Measurements from ENCODE around the gene TJAP1.
"Not testable (repeated sequence)": the region's sequence is repeated elsewhere in the genome, so short reads cannot be mapped to it uniquely, and the experiment has no call there.

The TJAP1 gene

GRCh38 chr6:43454696-43455530 is 22.5 kb upstream of the TJAP1 start:
- peak; percentile 74 for DNase-seq

GRCh38 chr6:43455531-43456428 is 21.6 kb upstream of the TJAP1 start, which contains the start of gene DLK2:
TSS of gene DLK2 (minus strand) at chr6:43455548. CDS start at chr6:43454825, 723 bp downstream.
- DNase-seq, result peak; percentile 84

- DNase-seq, result no peak
Observed at GRCh38 chr6:43457643-43458042, 19.7 kb upstream of the TJAP1 start.

GRCh38 chr6:43458154-43458553 is 19.2 kb upstream of the TJAP1 start:
- not testable (repeated sequence) for DNase-seq

GRCh38 chr6:43459535-43459934 is 17.8 kb upstream of the TJAP1 start:
- no peak for DNase-seq

- no peak for DNase-seq
Observed at GRCh38 chr6:43460032-43460431, 17.3 kb upstream of the TJAP1 start.

- DNase-seq, result no peak
Observed at GRCh38 chr6:43461936-43462335, 15.4 kb upstream of the TJAP1 start.

- no peak for DNase-seq
Observed at GRCh38 chr6:43464337-43464736, 13.0 kb upstream of the TJAP1 start.

GRCh38 chr6:43465948-43466347 is 11.4 kb upstream of the TJAP1 start:
- no peak for DNase-seq

GRCh38 chr6:43467265-43467664 is 10.1 kb upstream of the TJAP1 start:
- not testable (repeated sequence) for DNase-seq

- no peak for DNase-seq
Observed at GRCh38 chr6:43467752-43468151, 9.6 kb upstream of the TJAP1 start.

GRCh38 chr6:43468240-43468639 is 9.1 kb upstream of the TJAP1 start:
- DNase-seq, result no peak

GRCh38 chr6:43468748-43469681 is 8.4 kb upstream of the TJAP1 start:
- no peak for DNase-seq

GRCh38 chr6:43469947-43470346 is 7.4 kb upstream of the TJAP1 start:
- no peak for DNase-seq

GRCh38 chr6:43471399-43471798 is 6.0 kb upstream of the TJAP1 start:
- no peak for DNase-seq

- DNase-seq, result no peak
Observed at GRCh38 chr6:43472515-43472914, 4.9 kb upstream of the TJAP1 start.

- DNase-seq, result no peak
Observed at GRCh38 chr6:43475516-43475915, 1.9 kb upstream of the TJAP1 start.

- no peak for DNase-seq
Observed at GRCh38 chr6:43476746-43477145, 624 bp upstream of the TJAP1 start.

GRCh38 chr6:43478008-43478372 is 620 bp downstream of the TJAP1 start:
- DNase-seq, result no peak

GRCh38 chr6:43481075-43481474 is 3.7 kb downstream of the TJAP1 start:
- no peak for DNase-seq

GRCh38 chr6:43481591-43482236 is 4.3 kb downstream of the TJAP1 start:
- DNase-seq, result no peak

- DNase-seq, result no peak
Observed at GRCh38 chr6:43488667-43489276, 11.4 kb downstream of the TJAP1 start.
